Mesothelial cell of epicardium (in vitro differentiated cells): ENCODE data around the gene KCNH5. TPM values are rescaled to one million over a fixed set of nuclear protein-coding genes. Genes with fewer than 3 reads are reported as not detected.
"Not testable (repeated sequence)": the region's sequence is repeated elsewhere in the genome, so short reads cannot be mapped to it uniquely, and the experiment has no call there.

Experiments
- DNase-seq, 2 experiments: peaks; one replicate each; pipeline ENCODE4 v3.0.0; 2021; ENCODE audit warnings: low spot score in 2 of 2; ENCODE audit not compliant: unreplicated experiment in 2 of 2
- H3K27ac Mint-ChIP-seq: 2 replicates; pipeline ENCODE4 v1.8.0; 2021; ENCODE audit warnings: mixed read lengths
- H3K27me3 Mint-ChIP-seq: 2 replicates; pipeline ENCODE4 v1.8.0; 2021; ENCODE audit warnings: low read depth, mixed read lengths
- H3K36me3 Mint-ChIP-seq: 2 replicates; pipeline ENCODE4 v1.8.0; 2021; ENCODE audit warnings: mixed read lengths
- H3K4me1 Mint-ChIP-seq: 2 replicates; pipeline ENCODE4 v1.8.0; 2021; ENCODE audit warnings: mixed read lengths
- H3K4me3 Mint-ChIP-seq: 2 replicates; pipeline ENCODE4 v1.8.0; 2021; ENCODE audit warnings: mild to moderate bottlenecking, moderate library complexity, mixed read lengths
- H3K9me3 Mint-ChIP-seq: 2 replicates; pipeline ENCODE4 v1.8.0; 2021; ENCODE audit warnings: mixed read lengths
- total RNA-seq: library from RNA; stranded (reverse); gene quantifications from 3 replicates; pipeline ENCODE4 v1.2.1, GENCODE V29; 2021
- TF ChIP-seq, protein P1 (sequence below): fragments of 200-600 bp; sonication (generic); IDR thresholded peaks from one replicate; pipeline ENCODE4 v1.5.0; 2021; ENCODE audit warnings: antibody characterized with exemption; ENCODE audit not compliant: unreplicated experiment

KCNH5 gene
- total RNA-seq, 1 donor from 2014 or later: 2.5 TPM

DNA sequence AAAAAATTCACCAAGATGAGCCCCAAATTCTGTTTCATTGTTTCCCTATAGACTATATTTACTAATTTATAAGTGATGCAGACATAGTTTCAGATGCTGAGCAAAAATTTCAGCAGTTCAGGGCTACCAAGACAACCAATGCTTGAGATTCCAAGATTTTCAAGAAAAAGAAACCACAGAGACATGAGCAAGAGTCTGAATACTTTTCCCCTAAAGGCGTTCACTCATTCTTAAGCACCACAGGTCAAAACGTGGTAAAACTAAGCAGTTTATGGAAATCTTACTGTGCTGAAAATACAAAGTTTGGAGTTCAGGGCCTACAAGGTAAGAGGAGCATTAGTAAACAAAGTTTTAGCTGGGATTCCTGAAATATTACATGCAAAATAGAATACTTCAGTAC lies 221.2 kb downstream of the KCNH5 start:
- Mint-ChIP-seq H3K27me3 (no peaks in the 10 kb centered on the region), H3K27ac (no peak overlapping the region), H3K4me1 (no peaks in the 10 kb centered on the region), H3K9me3 (peaks cover 31% of the 10 kb centered on the region), H3K4me3 (no peak overlapping the region), H3K36me3 (no peaks in the 10 kb centered on the region)
- TF ChIP-seq, protein P1, sequence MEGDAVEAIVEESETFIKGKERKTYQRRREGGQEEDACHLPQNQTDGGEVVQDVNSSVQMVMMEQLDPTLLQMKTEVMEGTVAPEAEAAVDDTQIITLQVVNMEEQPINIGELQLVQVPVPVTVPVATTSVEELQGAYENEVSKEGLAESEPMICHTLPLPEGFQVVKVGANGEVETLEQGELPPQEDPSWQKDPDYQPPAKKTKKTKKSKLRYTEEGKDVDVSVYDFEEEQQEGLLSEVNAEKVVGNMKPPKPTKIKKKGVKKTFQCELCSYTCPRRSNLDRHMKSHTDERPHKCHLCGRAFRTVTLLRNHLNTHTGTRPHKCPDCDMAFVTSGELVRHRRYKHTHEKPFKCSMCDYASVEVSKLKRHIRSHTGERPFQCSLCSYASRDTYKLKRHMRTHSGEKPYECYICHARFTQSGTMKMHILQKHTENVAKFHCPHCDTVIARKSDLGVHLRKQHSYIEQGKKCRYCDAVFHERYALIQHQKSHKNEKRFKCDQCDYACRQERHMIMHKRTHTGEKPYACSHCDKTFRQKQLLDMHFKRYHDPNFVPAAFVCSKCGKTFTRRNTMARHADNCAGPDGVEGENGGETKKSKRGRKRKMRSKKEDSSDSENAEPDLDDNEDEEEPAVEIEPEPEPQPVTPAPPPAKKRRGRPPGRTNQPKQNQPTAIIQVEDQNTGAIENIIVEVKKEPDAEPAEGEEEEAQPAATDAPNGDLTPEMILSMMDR: no peak
- no peak for DNase-seq

GRCh38 chr14:62819931-62820330 lies 225.3 kb downstream of the KCNH5 start:
- no peaks in the 10 kb centered on the region for H3K27me3 Mint-ChIP-seq
- TF ChIP-seq, protein P1: no peak
- no peak overlapping the region for H3K27ac Mint-ChIP-seq
- H3K9me3 Mint-ChIP-seq: peaks cover 17% of the 10 kb centered on the region
- no peaks in the 10 kb centered on the region for H3K36me3 Mint-ChIP-seq
- H3K4me1 Mint-ChIP-seq: no peaks in the 10 kb centered on the region
- H3K4me3 Mint-ChIP-seq: no peak overlapping the region
- DNase-seq: no peak

GRCh38 chr14:62807636-62808035 lies 237.6 kb downstream of the KCNH5 start:
- Mint-ChIP-seq H3K27me3 (no peaks in the 10 kb centered on the region), H3K4me1 (no peaks in the 10 kb centered on the region), H3K36me3 (no peaks in the 10 kb centered on the region), H3K4me3 (no peak overlapping the region), H3K9me3 (peaks cover 26% of the 10 kb centered on the region), H3K27ac (no peak overlapping the region)
- no peak for DNase-seq
- TF ChIP-seq, protein P1: no peak

DNA sequence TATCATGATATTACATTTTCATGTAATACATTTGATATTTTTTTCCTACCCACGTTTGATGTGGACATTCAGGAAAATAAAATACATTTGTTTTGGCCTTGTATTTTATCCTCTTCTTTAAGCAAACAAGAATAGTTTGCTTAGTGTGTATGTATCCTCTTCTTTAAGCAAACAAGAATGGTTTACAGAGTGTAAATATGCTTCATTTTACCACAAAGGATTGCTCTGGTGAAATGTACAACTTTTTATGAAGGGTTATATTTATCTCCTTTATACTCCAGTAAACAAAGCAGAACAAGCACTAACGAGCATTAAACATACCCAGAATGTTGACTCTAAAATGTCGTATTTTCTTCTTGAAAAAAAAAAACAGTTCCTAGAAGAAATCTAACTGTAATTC lies 244.7 kb downstream of the KCNH5 start:
- Mint-ChIP-seq H3K9me3 (no peaks in the 10 kb centered on the region), H3K4me3 (no peak overlapping the region), H3K27me3 (no peaks in the 10 kb centered on the region), H3K36me3 (no peaks in the 10 kb centered on the region), H3K4me1 (no peaks in the 10 kb centered on the region), H3K27ac (no peak overlapping the region)
- TF ChIP-seq, protein P1: no peak
- DNase-seq: no peak

DNA sequence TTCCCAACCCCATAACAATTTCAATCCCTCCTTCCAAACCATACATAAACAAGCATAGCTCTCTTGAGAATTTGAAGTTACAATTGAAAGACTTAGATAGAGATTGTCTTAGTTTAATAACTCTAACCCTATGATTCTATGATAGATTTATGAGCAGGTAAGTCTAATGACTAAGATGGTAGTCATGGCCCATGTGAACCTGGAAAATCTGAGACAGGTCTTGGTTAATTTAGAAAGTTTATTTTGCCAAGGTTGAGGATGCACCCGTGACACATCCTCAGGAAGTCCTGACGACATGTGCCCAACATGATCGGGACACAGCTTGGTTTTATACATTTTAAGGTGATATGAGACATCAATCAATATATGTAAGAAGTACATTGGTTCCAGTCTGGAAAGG lies 248.8 kb downstream of the KCNH5 start:
- no peak overlapping the region for H3K4me3 Mint-ChIP-seq
- H3K4me1 Mint-ChIP-seq: no peaks in the 10 kb centered on the region
- no peak for DNase-seq
- no peaks in the 10 kb centered on the region for H3K27me3 Mint-ChIP-seq
- no peaks in the 10 kb centered on the region for H3K36me3 Mint-ChIP-seq
- peaks cover 3% of the 10 kb centered on the region for H3K9me3 Mint-ChIP-seq
- TF ChIP-seq, protein P1: no peak
- H3K27ac Mint-ChIP-seq: no peak overlapping the region

- no peak overlapping the region for H3K4me3 Mint-ChIP-seq
- no peaks in the 10 kb centered on the region for H3K36me3 Mint-ChIP-seq
- no peak for DNase-seq
- no peaks in the 10 kb centered on the region for H3K27me3 Mint-ChIP-seq
- TF ChIP-seq, protein P1: no peak
- peaks cover 39% of the 10 kb centered on the region for H3K9me3 Mint-ChIP-seq
- no peak overlapping the region for H3K27ac Mint-ChIP-seq
- H3K4me1 Mint-ChIP-seq: no peaks in the 10 kb centered on the region
Observed at GRCh38 chr14:62792578-62792977, 252.7 kb downstream of the KCNH5 start.

DNA sequence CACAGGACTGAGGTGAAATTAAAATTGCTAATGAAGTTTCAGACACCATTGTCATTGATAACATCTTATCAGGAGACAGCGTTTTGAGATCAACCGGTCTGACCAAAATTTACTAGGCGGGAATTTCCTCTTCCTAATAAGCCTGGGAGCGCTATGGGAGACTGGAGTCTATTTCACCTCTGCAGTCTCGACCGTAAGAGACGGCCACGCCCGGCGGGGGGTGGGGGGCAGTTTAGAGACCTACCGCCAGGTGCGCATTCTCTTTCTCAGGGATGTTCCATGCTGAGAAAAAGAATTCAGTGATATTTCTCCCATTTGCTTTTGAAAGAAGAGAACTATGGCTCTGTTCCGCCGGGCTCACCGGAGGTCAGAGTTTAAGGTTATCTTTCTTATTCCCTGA lies 263.9 kb downstream of the KCNH5 start:
- H3K4me3 Mint-ChIP-seq, H3K4me1 Mint-ChIP-seq, DNase-seq, H3K27me3 Mint-ChIP-seq, H3K27ac Mint-ChIP-seq, H3K36me3 Mint-ChIP-seq: not testable (repeated sequence)
- H3K9me3 Mint-ChIP-seq: peaks cover 27% of the 10 kb centered on the region
